Measurements from ENCODE around the gene SNX14.

DNA sequence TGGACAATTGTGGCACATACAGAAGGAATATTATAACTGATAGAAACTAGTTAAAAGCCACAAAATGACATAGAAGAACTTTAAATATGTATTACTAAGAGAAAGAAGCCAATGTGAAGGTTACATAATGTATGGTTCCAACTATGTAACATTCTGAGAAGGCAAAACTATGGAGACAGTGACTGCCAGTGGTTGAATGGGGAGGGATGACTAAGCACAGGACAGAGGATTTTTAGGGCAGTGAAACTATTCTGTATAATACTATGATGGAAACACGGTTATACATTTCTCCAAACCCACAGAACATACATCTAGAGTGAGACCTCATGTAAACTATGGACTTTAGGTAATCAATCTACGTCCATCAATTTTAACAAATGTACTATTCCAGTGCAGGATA lies 26.6 kb upstream of the SNX14 start:
- TF ChIP-seq EZH2 (IDR thresholded peaks at IDR 0.05; ENCODE audit: insufficient read depth, low read length) (no peak), CTCF (IDR thresholded peaks at IDR 0.05; ENCODE audit: insufficient read depth, low read depth, low read length) (no peak)

All from astrocyte (in vitro differentiated cells and primary cell).